ENCODE data around the gene PIP5K1A. TPM values are rescaled to one million over a fixed set of nuclear protein-coding genes. Genes with fewer than 3 reads are reported as not detected.

Gene PIP5K1A
- total RNA-seq, 1 donor from 2014 or later: 79.4 TPM

DNA sequence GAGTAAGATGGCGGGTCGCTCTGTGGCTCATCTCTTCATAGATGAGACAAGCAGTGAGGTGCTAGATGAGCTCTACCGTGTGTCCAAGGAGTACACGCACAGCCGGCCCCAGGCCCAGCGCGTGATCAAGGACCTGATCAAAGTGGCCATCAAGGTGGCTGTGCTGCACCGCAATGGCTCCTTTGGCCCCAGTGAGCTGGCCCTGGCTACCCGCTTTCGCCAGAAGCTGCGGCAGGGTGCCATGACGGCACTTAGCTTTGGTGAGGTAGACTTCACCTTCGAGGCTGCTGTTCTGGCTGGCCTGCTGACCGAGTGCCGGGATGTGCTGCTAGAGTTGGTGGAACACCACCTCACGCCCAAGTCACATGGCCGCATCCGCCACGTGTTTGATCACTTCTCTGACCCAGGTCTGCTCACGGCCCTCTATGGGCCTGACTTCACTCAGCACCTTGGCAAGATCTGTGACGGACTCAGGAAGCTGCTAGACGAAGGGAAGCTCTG, 39.6 kb upstream of the PIP5K1A start:
- Mint-ChIP-seq H3K4me1 (ENCODE audit: low read depth, unreplicated experiment) (peaks cover 11% of the 10 kb centered on the region), H3K9me3 (ENCODE audit: unreplicated experiment) (peaks cover 2% of the 10 kb centered on the region), H3K36me3 (ENCODE audit: unreplicated experiment) (no peaks in the 10 kb centered on the region), H3K4me3 (ENCODE audit: unreplicated experiment) (no peak overlapping the region), H3K27ac (ENCODE audit: unreplicated experiment) (no peak overlapping the region), H3K27me3 (ENCODE audit: unreplicated experiment) (no peaks in the 10 kb centered on the region)
- TF ChIP-seq, protein P1, sequence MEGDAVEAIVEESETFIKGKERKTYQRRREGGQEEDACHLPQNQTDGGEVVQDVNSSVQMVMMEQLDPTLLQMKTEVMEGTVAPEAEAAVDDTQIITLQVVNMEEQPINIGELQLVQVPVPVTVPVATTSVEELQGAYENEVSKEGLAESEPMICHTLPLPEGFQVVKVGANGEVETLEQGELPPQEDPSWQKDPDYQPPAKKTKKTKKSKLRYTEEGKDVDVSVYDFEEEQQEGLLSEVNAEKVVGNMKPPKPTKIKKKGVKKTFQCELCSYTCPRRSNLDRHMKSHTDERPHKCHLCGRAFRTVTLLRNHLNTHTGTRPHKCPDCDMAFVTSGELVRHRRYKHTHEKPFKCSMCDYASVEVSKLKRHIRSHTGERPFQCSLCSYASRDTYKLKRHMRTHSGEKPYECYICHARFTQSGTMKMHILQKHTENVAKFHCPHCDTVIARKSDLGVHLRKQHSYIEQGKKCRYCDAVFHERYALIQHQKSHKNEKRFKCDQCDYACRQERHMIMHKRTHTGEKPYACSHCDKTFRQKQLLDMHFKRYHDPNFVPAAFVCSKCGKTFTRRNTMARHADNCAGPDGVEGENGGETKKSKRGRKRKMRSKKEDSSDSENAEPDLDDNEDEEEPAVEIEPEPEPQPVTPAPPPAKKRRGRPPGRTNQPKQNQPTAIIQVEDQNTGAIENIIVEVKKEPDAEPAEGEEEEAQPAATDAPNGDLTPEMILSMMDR (IDR thresholded peaks at IDR 0.05; ENCODE audit: partially characterized antibody, unreplicated experiment): no peak
- no peak for DNase-seq

DNA sequence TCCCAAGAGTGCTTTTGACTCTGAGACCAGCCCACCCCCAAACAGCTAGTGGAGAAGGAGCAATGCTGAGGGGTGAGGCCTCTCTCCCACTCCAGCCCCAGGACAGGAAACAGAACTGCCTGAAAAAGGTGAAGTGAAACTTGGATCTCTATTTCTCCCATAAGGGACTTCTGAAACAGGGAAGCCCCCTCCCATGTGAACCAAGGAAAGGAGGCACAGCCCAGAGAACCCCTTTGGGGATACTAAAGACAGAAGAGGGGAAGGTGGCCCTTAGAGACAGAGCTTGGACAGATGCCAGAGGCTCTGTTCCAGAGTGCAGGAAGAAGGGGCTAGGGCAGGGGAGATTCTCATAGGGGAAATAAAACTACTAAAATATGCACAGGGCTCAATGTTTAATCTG, 39.0 kb upstream of the PIP5K1A start:
- H3K4me1 Mint-ChIP-seq (ENCODE audit: low read depth, unreplicated experiment): peaks cover 11% of the 10 kb centered on the region
- TF ChIP-seq, protein P1 (IDR thresholded peaks at IDR 0.05; ENCODE audit: partially characterized antibody, unreplicated experiment): no peak
- no peaks in the 10 kb centered on the region for H3K27me3 Mint-ChIP-seq (ENCODE audit: unreplicated experiment)

DNA sequence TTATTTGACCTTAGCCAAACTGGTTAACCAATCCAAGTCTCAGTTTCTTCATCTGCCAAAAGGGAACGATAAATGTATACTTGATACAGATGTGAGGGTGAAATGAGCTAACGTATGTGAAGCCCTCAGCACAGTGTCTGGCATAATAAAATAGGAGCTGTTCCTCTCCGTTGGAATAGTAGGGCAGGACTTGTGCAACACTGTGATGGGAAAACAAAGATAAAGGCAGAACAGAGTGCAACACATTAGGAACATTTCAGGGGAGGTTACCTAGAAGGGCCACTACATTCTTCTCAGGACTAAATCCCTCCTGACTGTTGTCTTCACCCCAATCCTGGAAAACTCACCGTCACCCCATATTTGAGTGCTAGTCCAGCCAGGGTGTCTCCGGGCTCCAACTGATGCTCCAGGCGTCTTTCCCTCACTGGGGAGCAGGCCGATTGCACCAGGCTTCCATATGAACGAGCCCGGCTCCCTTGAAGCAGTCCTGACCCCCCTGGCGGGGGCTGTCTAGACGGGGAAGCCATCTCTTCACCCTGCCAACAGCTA, 33.5 kb upstream of the PIP5K1A start:
- Mint-ChIP-seq H3K27ac (ENCODE audit: unreplicated experiment) (peak overlapping the region; percentile 96), H3K4me3 (ENCODE audit: unreplicated experiment) (peak overlapping the region; percentile 99), H3K9me3 (ENCODE audit: unreplicated experiment) (peaks cover 12% of the 10 kb centered on the region), H3K4me1 (ENCODE audit: low read depth, unreplicated experiment) (peaks cover 8% of the 10 kb centered on the region), H3K27me3 (ENCODE audit: unreplicated experiment) (peaks cover 5% of the 10 kb centered on the region), H3K36me3 (ENCODE audit: unreplicated experiment) (no peaks in the 10 kb centered on the region)
- TF ChIP-seq, protein P1 (IDR thresholded peaks at IDR 0.05; ENCODE audit: partially characterized antibody, unreplicated experiment): no peak
- no peak for DNase-seq

More for the DNA sequence above, 39.0 kb upstream of the PIP5K1A start:
- no peak overlapping the region for H3K4me3 Mint-ChIP-seq (ENCODE audit: unreplicated experiment)
- no peak for DNase-seq
- H3K9me3 Mint-ChIP-seq (ENCODE audit: unreplicated experiment): peaks cover 2% of the 10 kb centered on the region
- H3K27ac Mint-ChIP-seq (ENCODE audit: unreplicated experiment): no peak overlapping the region
- no peaks in the 10 kb centered on the region for H3K36me3 Mint-ChIP-seq (ENCODE audit: unreplicated experiment)

DNA sequence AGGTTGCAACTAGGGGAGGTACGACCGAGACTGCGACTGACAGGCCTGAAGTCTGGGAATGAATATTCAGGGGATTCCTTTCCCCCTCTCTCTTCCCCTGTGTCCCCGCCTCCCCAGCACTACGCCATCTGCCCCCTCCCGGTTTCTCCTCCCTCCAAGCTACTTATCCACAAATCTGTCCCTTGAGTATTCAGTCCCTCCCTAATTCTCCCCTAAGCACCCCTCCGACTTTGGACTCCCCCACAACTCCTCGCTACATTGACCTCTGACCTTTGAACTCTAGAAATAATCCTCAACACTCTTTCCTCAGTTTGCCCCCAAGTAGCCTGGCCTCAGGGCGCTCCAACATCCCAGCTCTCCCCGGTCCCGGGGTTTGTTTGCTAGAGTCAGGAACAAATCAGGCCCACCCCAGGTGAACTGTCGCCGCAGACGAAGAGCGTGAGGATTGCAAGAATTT, 33.0 kb upstream of the PIP5K1A start:
- peak; percentile 49 for DNase-seq
- Mint-ChIP-seq H3K9me3 (ENCODE audit: unreplicated experiment) (peaks cover 12% of the 10 kb centered on the region), H3K27ac (ENCODE audit: unreplicated experiment) (peak overlapping the region; percentile 96)

More for the DNA sequence above, 33.0 kb upstream of the PIP5K1A start:
- Mint-ChIP-seq H3K4me3 (ENCODE audit: unreplicated experiment) (peak overlapping the region; percentile 99), H3K4me1 (ENCODE audit: low read depth, unreplicated experiment) (peaks cover 8% of the 10 kb centered on the region), H3K36me3 (ENCODE audit: unreplicated experiment) (no peaks in the 10 kb centered on the region), H3K27me3 (ENCODE audit: unreplicated experiment) (peaks cover 5% of the 10 kb centered on the region)
- TF ChIP-seq, protein P1 (IDR thresholded peaks at IDR 0.05; ENCODE audit: partially characterized antibody, unreplicated experiment): no peak

All from glutamatergic neuron (in vitro differentiated cells).